Erythroblast (primary cell): ENCODE results near the gene MAT2B.

ENCODE experiments used
- DNase-seq, 2 experiments: peaks; one replicate each; lab custom pipeline; 2025; lab: John Stamatoyannopoulos, UW
- GATA1 ChIP-seq: IDR thresholded peaks from 2 replicates; pipeline ENCODE4 v1.6.1; 2011; ENCODE audit warnings: low read depth, mild to moderate bottlenecking, control low read depth, low read length, moderate library complexity
- POLR2A ChIP-seq: IDR thresholded peaks from 2 replicates; pipeline ENCODE4 v1.6.1; 2011; ENCODE audit warnings: mild to moderate bottlenecking, low read length

Gene MAT2B

GRCh38 chr5:163562071-163562470 lies 56.7 kb downstream of the MAT2B start:
- TF ChIP-seq POLR2A = no peak
- TF ChIP-seq GATA1 = no peak
- DNase-seq = no peak

- TF ChIP-seq POLR2A (no peak), GATA1 (no peak)
- DNase-seq = no peak
These were observed 57.7 kb downstream of the MAT2B start for GRCh38 chr5:163563112-163563511.

GRCh38 chr5:163563880-163564279 lies 58.5 kb downstream of the MAT2B start:
- DNase-seq = no peak
- TF ChIP-seq GATA1 (no peak), POLR2A (no peak)

- TF ChIP-seq GATA1 = no peak
- no peak for TF ChIP-seq POLR2A
- DNase-seq = peak; percentile 44 to 75
These were observed 59.0 kb downstream of the MAT2B start for GRCh38 chr5:163564321-163564938.

- TF ChIP-seq POLR2A (no peak), GATA1 (no peak)
These were observed 60.1 kb downstream of the MAT2B start for GRCh38 chr5:163565492-163565891.

GRCh38 chr5:163565931-163566608 lies 60.7 kb downstream of the MAT2B start:
- no peak for DNase-seq
- no peak for TF ChIP-seq POLR2A
- TF ChIP-seq GATA1 = no peak

More at GRCh38 chr5:163565492-163565891, 60.1 kb downstream of the MAT2B start:
- DNase-seq = no peak

GRCh38 chr5:163566678-163567077 lies 61.3 kb downstream of the MAT2B start:
- TF ChIP-seq POLR2A (no peak), GATA1 (no peak)
- DNase-seq = no peak

GRCh38 chr5:163567811-163568210 lies 62.4 kb downstream of the MAT2B start:
- TF ChIP-seq GATA1 (no peak), POLR2A (no peak)
- no peak for DNase-seq
